GM20000 (cell line): Measurements from ENCODE around the gene ZSCAN22.

Source experiments
- DNase-seq: peaks from one replicate; pipeline ENCODE4 v3.0.0; 2012; ENCODE audit warnings: low spot score
- CTCF ChIP-seq: IDR thresholded peaks from 2 replicates; pipeline ENCODE4 v1.5.1; 2012; ENCODE audit warnings: mild to moderate bottlenecking, control low read depth; ENCODE audit errors: extremely low read depth, missing control alignments

The ZSCAN22 gene

DNA sequence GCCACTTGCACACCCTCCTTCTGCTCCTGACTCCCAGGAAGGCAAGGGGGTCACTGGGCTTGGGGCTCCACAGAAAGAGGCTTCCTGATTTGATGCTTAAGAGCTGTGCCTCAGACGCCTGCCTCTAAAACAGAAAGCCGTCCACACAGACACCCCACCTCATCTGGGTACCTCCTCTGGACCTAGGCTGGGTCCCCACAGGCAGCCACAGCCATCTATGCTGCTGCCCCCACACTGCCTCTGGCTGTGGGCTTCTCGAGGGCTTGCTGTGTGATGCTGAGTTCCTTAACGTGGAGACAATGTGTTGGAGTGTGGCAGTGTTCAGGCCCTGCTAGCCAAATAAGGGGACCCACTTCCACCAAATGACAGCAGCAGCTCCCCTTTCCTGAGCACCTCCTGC lies 8.5 kb upstream of the ZSCAN22 start:
- DNase-seq: no peak
- TF ChIP-seq CTCF: no peak

- no peak for DNase-seq
- no peak for TF ChIP-seq CTCF
These were observed 7.6 kb upstream of the ZSCAN22 start for GRCh38 chr19:58319241-58319640.

GRCh38 chr19:58325311-58326022 lies 1.3 kb upstream of the ZSCAN22 start:
- no peak for DNase-seq
- no peak for TF ChIP-seq CTCF

- DNase-seq: no peak
- no peak for TF ChIP-seq CTCF
These were observed 287 bp upstream of the ZSCAN22 start for GRCh38 chr19:58326501-58326913.

- no peak for TF ChIP-seq CTCF
- no peak for DNase-seq
These were observed 2.2 kb downstream of the ZSCAN22 start for GRCh38 chr19:58328999-58329398.

- no peak for TF ChIP-seq CTCF
- no peak for DNase-seq
These were observed 3.7 kb downstream of the ZSCAN22 start for GRCh38 chr19:58330458-58330857.

DNA sequence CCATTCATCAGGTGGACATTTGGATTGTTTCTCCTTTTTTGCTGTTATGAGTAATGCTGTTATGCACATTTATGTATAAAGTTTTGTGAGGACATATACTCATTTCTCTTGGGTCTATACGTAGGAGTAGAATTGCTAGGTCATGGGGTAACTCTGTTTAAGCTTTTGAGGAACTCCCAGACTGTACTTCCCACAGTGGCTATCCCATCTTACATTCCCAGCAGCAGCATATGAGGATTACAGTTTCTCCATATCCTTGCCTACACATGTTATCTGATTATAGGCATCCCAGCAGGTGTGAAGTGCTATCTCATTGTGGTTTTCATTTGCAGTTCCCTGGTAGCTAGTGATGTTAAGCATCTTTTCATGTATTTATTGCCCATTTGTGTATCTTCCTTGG lies 5.9 kb downstream of the ZSCAN22 start:
- DNase-seq: no peak
- TF ChIP-seq CTCF: no peak
